Body of pancreas (tissue), 4 donors: ENCODE results near the gene COP1. TPM values are rescaled to one million over a fixed set of nuclear protein-coding genes. Genes with fewer than 3 reads are reported as not detected.

Source experiments
- ATAC-seq: fragments of 150-250 bp; one replicate; pipeline ENCODE4 v1.9.1; 2016
- DNase-seq, 4 donors: peaks; one replicate each; pipeline ENCODE4 v3.0.0-alpha.2; 2019
- H3K27ac ChIP-seq, 4 donors: fragments of 200-600 bp; sonication (generic); 1 replicate in 3 of 4; 2 replicates in 1 of 4; pipeline versions ENCODE4 v1.5.1 to v1.6.1; 2016 to 2019; ENCODE audit warnings: mild to moderate bottlenecking in 1 of 4, mixed read lengths in 1 of 4, moderate library complexity in 1 of 4
- H3K27me3 ChIP-seq, 2 donors: fragments of 200-600 bp; sonication (generic); one replicate each; pipeline ENCODE4 v1.6.0; 2016; ENCODE audit warnings: mild to moderate bottlenecking in 1 of 2
- H3K36me3 ChIP-seq, 2 donors: fragments of 200-600 bp; sonication (generic); replicated peaks in 1 of 2; 2 replicates each; pipeline ENCODE4 v1.5.1; 2016; ENCODE audit warnings: low read depth in 2 of 2; ENCODE audit not compliant: insufficient read depth in 1 of 2
- H3K4me1 ChIP-seq: fragments of 200-600 bp; sonication (generic); one replicate; pipeline ENCODE4 v1.6.0; 2016
- H3K4me3 ChIP-seq, 2 donors: fragments of 200-600 bp; sonication (generic); 1 replicate in 1 of 2; 2 replicates in 1 of 2; pipeline ENCODE4 v1.5.1; 2016 to 2019
- H3K9me3 ChIP-seq, 3 donors: fragments of 200-600 bp; sonication (generic); 1 replicate in 2 of 3; 2 replicates in 1 of 3; pipeline ENCODE4 v1.5.1; 2016
- POLR2A ChIP-seq, 3 donors: fragments of 450-650 bp; IDR thresholded peaks; one replicate each; pipeline ENCODE4 v1.6.1; 2016; ENCODE audit warnings: antibody characterized with exemption in 3 of 3, mild to moderate bottlenecking in 2 of 3
- WGBS, 2 donors: methylation state at CpG; one replicate each; pipeline ENCODE4 v1.1.5; 2017; 5-methylcytosine and 5-hydroxymethylcytosine counted together
- intact Hi-C: fragments of 100-400 bp; cut with DNase I; formaldehyde crosslinking; loops from one replicate; pipeline ENCODE4 v1.15.1; 2023
- total RNA-seq, 2 donors: library from RNA; depleted of rRNA; stranded (reverse); fragments of >200 nt; gene quantifications; one replicate each; pipeline ENCODE4 v1.1.0, GENCODE V29; 2016
- TF ChIP-seq, protein P1 (sequence below), 7 experiments: fragments of 450-650 bp in 4 of 7; fragments of 200-600 bp in 3 of 7; sonication (generic) in 3 of 7; IDR thresholded peaks; one replicate each; pipeline ENCODE4 v1.5.1; 2016 to 2019; ENCODE audit warnings: antibody characterized with exemption in 7 of 7

The COP1 gene
- total RNA-seq, 2 donors from 2014 or later, result 36.6 to 45.8 TPM

DNA sequence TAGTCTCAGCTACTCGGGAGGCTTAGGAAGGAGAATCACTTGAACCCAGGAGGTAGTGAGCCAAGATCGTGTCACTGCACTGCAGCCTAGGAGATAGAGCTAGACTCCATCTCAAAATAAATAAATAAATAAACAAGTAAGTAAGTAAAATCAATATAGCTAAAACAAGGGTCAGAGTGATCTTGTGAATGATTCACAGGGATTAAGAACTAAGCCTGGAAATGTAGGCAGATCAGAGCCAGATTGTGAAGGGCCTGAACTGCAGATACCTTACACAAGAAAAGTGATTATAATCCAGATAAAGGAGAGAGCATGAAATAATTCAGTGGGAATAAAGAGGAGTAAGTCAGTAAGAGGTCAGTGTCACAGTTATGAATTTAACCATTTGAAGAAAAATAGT lies 41.5 kb downstream of the COP1 start:
- Histone ChIP-seq H3K27me3 (no peaks in the 10 kb centered on the region), H3K4me1 (no peaks in the 10 kb centered on the region), H3K4me3 (no peak overlapping the region), H3K27ac (no peak overlapping the region), H3K36me3 (no peaks in the 10 kb centered on the region), H3K9me3 (peaks cover 0 to 5% (median 0%) of the 10 kb centered on the region in 3 donors)
- ATAC-seq (no peak), DNase-seq (no peak)
- TF ChIP-seq, protein P1, sequence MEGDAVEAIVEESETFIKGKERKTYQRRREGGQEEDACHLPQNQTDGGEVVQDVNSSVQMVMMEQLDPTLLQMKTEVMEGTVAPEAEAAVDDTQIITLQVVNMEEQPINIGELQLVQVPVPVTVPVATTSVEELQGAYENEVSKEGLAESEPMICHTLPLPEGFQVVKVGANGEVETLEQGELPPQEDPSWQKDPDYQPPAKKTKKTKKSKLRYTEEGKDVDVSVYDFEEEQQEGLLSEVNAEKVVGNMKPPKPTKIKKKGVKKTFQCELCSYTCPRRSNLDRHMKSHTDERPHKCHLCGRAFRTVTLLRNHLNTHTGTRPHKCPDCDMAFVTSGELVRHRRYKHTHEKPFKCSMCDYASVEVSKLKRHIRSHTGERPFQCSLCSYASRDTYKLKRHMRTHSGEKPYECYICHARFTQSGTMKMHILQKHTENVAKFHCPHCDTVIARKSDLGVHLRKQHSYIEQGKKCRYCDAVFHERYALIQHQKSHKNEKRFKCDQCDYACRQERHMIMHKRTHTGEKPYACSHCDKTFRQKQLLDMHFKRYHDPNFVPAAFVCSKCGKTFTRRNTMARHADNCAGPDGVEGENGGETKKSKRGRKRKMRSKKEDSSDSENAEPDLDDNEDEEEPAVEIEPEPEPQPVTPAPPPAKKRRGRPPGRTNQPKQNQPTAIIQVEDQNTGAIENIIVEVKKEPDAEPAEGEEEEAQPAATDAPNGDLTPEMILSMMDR (IDR thresholded peaks at IDR 0.05), result no peak
- no peak for TF ChIP-seq POLR2A (IDR thresholded peaks at IDR 0.05)
- 72 to 80% methylated on average over 2 of the region's 2 CpGs for WGBS, 2 donors
- intact Hi-C loops, result no loop called here

DNA sequence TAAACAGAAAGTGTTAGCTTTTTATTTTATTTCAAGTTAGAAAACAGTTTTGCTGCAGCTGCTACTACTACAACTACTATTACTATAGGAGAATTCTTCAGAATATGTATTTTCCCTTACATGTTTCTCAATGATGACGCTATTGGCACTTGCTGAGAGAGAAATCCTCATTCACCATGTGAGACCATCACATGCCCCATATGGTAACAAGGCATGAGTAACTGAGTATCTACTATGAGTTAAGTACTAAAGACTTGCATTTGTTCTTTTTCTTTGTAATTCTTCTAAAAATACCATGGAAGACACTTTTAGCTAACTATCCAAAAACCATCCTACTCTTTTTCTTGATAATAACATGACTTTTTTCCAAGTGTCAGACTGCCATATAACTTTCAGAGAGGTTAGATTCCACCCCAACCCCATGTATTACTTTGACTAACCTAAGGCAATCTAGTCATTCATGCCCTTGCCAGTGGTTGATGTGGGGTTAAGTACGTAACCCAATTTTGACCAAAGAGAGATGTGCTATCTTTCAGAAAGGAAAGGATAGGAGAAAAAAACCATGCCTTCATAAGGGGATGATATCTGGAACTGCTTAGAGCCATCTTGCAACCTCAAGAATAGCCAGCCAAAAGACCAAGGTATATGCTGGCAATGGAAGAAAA lies 42.9 kb downstream of the COP1 start:
- no peak for DNase-seq
- H3K4me3 ChIP-seq, result no peak overlapping the region
- peaks cover 0 to 3% (median 0%) of the 10 kb centered on the region in 3 donors for H3K9me3 ChIP-seq
- H3K27me3 ChIP-seq, result no peaks in the 10 kb centered on the region
- H3K4me1 ChIP-seq, result no peaks in the 10 kb centered on the region
- no peak overlapping the region for H3K27ac ChIP-seq
- TF ChIP-seq, protein P1 (IDR thresholded peaks at IDR 0.05), result no peak
- no peak for TF ChIP-seq POLR2A (IDR thresholded peaks at IDR 0.05)
- 96 to 100% methylated on average over 2 of the region's 2 CpGs for WGBS, 2 donors
- ATAC-seq, result no peak
- H3K36me3 ChIP-seq, result no peaks in the 10 kb centered on the region
- intact Hi-C loops, result no loop called here

DNA sequence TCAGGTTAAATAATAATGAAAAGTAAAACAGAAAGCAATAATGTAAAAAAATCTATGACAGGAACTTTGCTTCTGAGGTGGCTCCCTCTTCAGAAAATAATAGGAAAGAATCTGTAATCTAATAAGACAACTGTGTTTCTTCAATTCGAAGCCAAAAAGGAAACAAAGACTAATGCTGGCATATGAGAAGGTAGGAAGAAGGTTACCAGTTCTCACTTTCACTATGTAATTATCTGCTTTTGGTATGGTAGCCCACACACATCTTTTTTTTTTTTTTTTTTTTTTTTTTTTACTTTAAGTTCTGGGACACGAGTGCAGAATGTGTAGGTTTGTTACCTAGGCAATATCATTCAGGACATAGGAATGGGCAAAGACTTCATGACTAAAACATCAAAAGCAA lies 47.1 kb downstream of the COP1 start:
- Histone ChIP-seq H3K4me3 (no peak overlapping the region), H3K36me3 (no peaks in the 10 kb centered on the region), H3K9me3 (peaks cover 0 to 12% (median 0%) of the 10 kb centered on the region in 3 donors), H3K27ac (no peak overlapping the region), H3K4me1 (no peaks in the 10 kb centered on the region), H3K27me3 (no peaks in the 10 kb centered on the region)
- DNase-seq (no peak), ATAC-seq (no peak)
- intact Hi-C loops, result no loop called here
- no peak for TF ChIP-seq POLR2A (IDR thresholded peaks at IDR 0.05)
- TF ChIP-seq, protein P1 (IDR thresholded peaks at IDR 0.05), result no peak
- 57 to 96% methylated on average over 2 of the region's 2 CpGs for WGBS, 2 donors

DNA sequence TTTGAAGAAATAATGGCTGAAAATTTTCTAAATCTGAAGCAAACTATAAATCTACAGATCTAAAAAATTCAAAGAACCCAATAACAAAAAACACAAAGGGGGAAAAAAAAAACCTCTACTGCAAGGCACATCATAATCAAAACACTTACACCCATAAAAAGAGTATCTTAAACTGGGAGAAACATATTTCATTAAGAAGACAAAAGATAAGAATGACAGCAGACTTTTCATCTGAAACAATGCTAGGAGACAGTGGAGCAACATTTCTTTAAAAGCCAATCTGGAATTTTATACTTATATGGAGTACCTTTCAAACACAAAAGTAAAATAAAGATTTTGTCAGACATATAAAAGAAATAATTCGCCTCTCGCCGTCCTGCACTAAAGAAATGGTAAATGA lies 49.1 kb downstream of the COP1 start:
- no peak for ATAC-seq
- Histone ChIP-seq H3K4me1 (no peaks in the 10 kb centered on the region), H3K27me3 (no peaks in the 10 kb centered on the region), H3K9me3 (peaks cover 0 to 12% (median 0%) of the 10 kb centered on the region in 3 donors), H3K4me3 (no peak overlapping the region), H3K36me3 (no peaks in the 10 kb centered on the region), H3K27ac (no peak overlapping the region)
- DNase-seq, result no peak
- no peak for TF ChIP-seq POLR2A (IDR thresholded peaks at IDR 0.05)
- TF ChIP-seq, protein P1 (IDR thresholded peaks at IDR 0.05), result no peak
- WGBS, 2 donors, result 98 to 100% methylated on average over 3 of the region's 3 CpGs
- intact Hi-C loops, result no loop called here
